IPS DF 6.9 (cell line): ENCODE measurements around the gene TBC1D8.

Experiments
- DNase-seq: peaks from one replicate; pipeline ENCODE4 v3.0.0-alpha.2; 2013; ENCODE audit warnings: low read depth, low spot score
- H3K27ac ChIP-seq: one replicate; pipeline ENCODE4 v1.5.1; 2013; ENCODE audit warnings: low read length, control low read depth
- H3K27me3 ChIP-seq: 2 replicates; pipeline ENCODE4 v1.6.1; 2013; ENCODE audit warnings: mild to moderate bottlenecking, low read length; ENCODE audit not compliant: control insufficient read depth, insufficient read depth
- H3K36me3 ChIP-seq: 2 replicates; pipeline ENCODE4 v1.6.1; 2013; ENCODE audit warnings: low read length; ENCODE audit not compliant: control insufficient read depth, insufficient read depth
- H3K4me1 ChIP-seq: 2 replicates; pipeline ENCODE4 v1.6.1; 2013; ENCODE audit warnings: low read length; ENCODE audit not compliant: control insufficient read depth, insufficient read depth
- H3K4me3 ChIP-seq: 2 replicates; pipeline ENCODE4 v1.5.1; 2013; ENCODE audit warnings: mild to moderate bottlenecking, low read length
- H3K9me3 ChIP-seq: 2 replicates; pipeline ENCODE4 v1.6.1; 2013; ENCODE audit warnings: low read length, inconsistent platforms; ENCODE audit not compliant: control insufficient read depth, insufficient read depth
- WGBS: extraction: QIAGEN DNeasy Blood & Tissue Kit; methylation state at CpG from one replicate; pipeline ENCODE4 v1.1.7; 2013; ENCODE audit warnings: mixed read lengths, missing lambda C conversion rate; ENCODE audit not compliant: insufficient read length, insufficient coverage; 5-methylcytosine and 5-hydroxymethylcytosine counted together

TBC1D8 gene

GRCh38 chr2:100990166-100990565 lies 161.0 kb downstream of the TBC1D8 start:
- Histone ChIP-seq H3K27ac (no peak overlapping the region), H3K27me3 (no peaks in the 10 kb centered on the region; the same call in 1 of the 2 replicates), H3K9me3 (no peaks in the 10 kb centered on the region), H3K4me3 (no peak overlapping the region), H3K36me3 (no peaks in the 10 kb centered on the region; the same call in 1 of the 2 replicates), H3K4me1 (no peaks in the 10 kb centered on the region; the same call in 1 of the 2 replicates)
- WGBS: no CpG with 5 or more reads among the region's 9 CpGs
- DNase-seq: no peak

- Histone ChIP-seq H3K27ac (no peak overlapping the region), H3K9me3 (no peaks in the 10 kb centered on the region), H3K4me3 (no peak overlapping the region), H3K36me3 (no peaks in the 10 kb centered on the region; the same call in 1 of the 2 replicates), H3K27me3 (no peaks in the 10 kb centered on the region; the same call in 1 of the 2 replicates), H3K4me1 (no peaks in the 10 kb centered on the region; the same call in 1 of the 2 replicates)
- no peak for DNase-seq
- no CpG with 5 or more reads among the region's 3 CpGs for WGBS
Measured at GRCh38 chr2:100989666-100990065, 161.5 kb downstream of the TBC1D8 start.

GRCh38 chr2:100988630-100989417 lies 162.4 kb downstream of the TBC1D8 start:
- Histone ChIP-seq H3K4me3 (no peak overlapping the region), H3K27ac (no peak overlapping the region), H3K9me3 (no peaks in the 10 kb centered on the region), H3K27me3 (no peaks in the 10 kb centered on the region; the same call in 1 of the 2 replicates), H3K4me1 (no peaks in the 10 kb centered on the region; the same call in 1 of the 2 replicates), H3K36me3 (no peaks in the 10 kb centered on the region; the same call in 1 of the 2 replicates)
- DNase-seq: no peak
- no CpG with 5 or more reads among the region's 8 CpGs for WGBS

GRCh38 chr2:100987974-100988373 lies 163.2 kb downstream of the TBC1D8 start:
- no peaks in the 10 kb centered on the region for H3K9me3 ChIP-seq
- H3K27me3 ChIP-seq: no peaks in the 10 kb centered on the region; the same call in 1 of the 2 replicates
- DNase-seq: no peak
- no CpG with 5 or more reads among the region's 4 CpGs for WGBS
- no peak overlapping the region for H3K4me3 ChIP-seq
- no peaks in the 10 kb centered on the region for H3K4me1 ChIP-seq
- H3K36me3 ChIP-seq: no peaks in the 10 kb centered on the region; the same call in 1 of the 2 replicates
- H3K27ac ChIP-seq: no peak overlapping the region

- Histone ChIP-seq H3K27me3 (no peaks in the 10 kb centered on the region; the same call in 1 of the 2 replicates), H3K36me3 (no peaks in the 10 kb centered on the region; the same call in 1 of the 2 replicates), H3K4me1 (no peaks in the 10 kb centered on the region), H3K27ac (no peak overlapping the region), H3K4me3 (no peak overlapping the region), H3K9me3 (no peaks in the 10 kb centered on the region)
- no CpG with 5 or more reads among the region's 3 CpGs for WGBS
- no peak for DNase-seq
Measured at GRCh38 chr2:100987536-100987935, 163.6 kb downstream of the TBC1D8 start.

GRCh38 chr2:100986157-100986556 lies 165.0 kb downstream of the TBC1D8 start:
- H3K9me3 ChIP-seq: no peaks in the 10 kb centered on the region
- H3K4me3 ChIP-seq: no peak overlapping the region
- H3K27me3 ChIP-seq: no peaks in the 10 kb centered on the region; the same call in 1 of the 2 replicates
- DNase-seq: no peak
- no CpG with 5 or more reads among the region's 11 CpGs for WGBS
- no peak overlapping the region for H3K27ac ChIP-seq
- no peaks in the 10 kb centered on the region; the same call in 1 of the 2 replicates for H3K36me3 ChIP-seq
- H3K4me1 ChIP-seq: no peaks in the 10 kb centered on the region

- Histone ChIP-seq H3K27me3 (no peaks in the 10 kb centered on the region; the same call in 1 of the 2 replicates), H3K4me1 (no peaks in the 10 kb centered on the region), H3K9me3 (no peaks in the 10 kb centered on the region), H3K4me3 (no peak overlapping the region), H3K36me3 (no peaks in the 10 kb centered on the region), H3K27ac (no peak overlapping the region)
- DNase-seq: peak; percentile 58
- WGBS: no CpG with 5 or more reads among the region's 7 CpGs
Measured at GRCh38 chr2:100984892-100985307, 166.3 kb downstream of the TBC1D8 start.

- WGBS: no CpG with 5 or more reads among the region's 11 CpGs
- DNase-seq: no peak
- no peak overlapping the region for H3K27ac ChIP-seq
- H3K36me3 ChIP-seq: no peaks in the 10 kb centered on the region
- no peaks in the 10 kb centered on the region for H3K4me1 ChIP-seq
- H3K4me3 ChIP-seq: no peak overlapping the region
- no peaks in the 10 kb centered on the region for H3K27me3 ChIP-seq
- no peaks in the 10 kb centered on the region for H3K9me3 ChIP-seq
Measured at GRCh38 chr2:100983684-100984310, 167.4 kb downstream of the TBC1D8 start.

GRCh38 chr2:100983201-100983600 lies 168.0 kb downstream of the TBC1D8 start:
- no peak overlapping the region for H3K4me3 ChIP-seq
- H3K27me3 ChIP-seq: no peaks in the 10 kb centered on the region
- H3K27ac ChIP-seq: no peak overlapping the region
- no peaks in the 10 kb centered on the region for H3K4me1 ChIP-seq
- no peaks in the 10 kb centered on the region for H3K36me3 ChIP-seq
- H3K9me3 ChIP-seq: no peaks in the 10 kb centered on the region
- DNase-seq: no peak
- WGBS: no CpG with 5 or more reads among the region's 12 CpGs

GRCh38 chr2:100982431-100982861 lies 168.7 kb downstream of the TBC1D8 start:
- no peaks in the 10 kb centered on the region for H3K4me1 ChIP-seq
- WGBS: no CpG with 5 or more reads among the region's 8 CpGs
- H3K36me3 ChIP-seq: no peaks in the 10 kb centered on the region; the same call in 1 of the 2 replicates
- H3K27me3 ChIP-seq: no peaks in the 10 kb centered on the region
- H3K27ac ChIP-seq: no peak overlapping the region
- no peaks in the 10 kb centered on the region for H3K9me3 ChIP-seq
- no peak for DNase-seq
- H3K4me3 ChIP-seq: no peak overlapping the region
